Mesenchymal stem cell (in vitro differentiated cells and primary cell): ENCODE results near the gene ZNF446.

ENCODE experiments used
- DNase-seq: peaks from one replicate; pipeline ENCODE4 v3.0.0-alpha.2; 2013
- H2AFZ ChIP-seq: one replicate; pipeline ENCODE4 v1.6.1; 2013; ENCODE audit warnings: low read depth, mild to moderate bottlenecking, control low read depth, inconsistent platforms, low read length, moderate library complexity
- H2AK5ac ChIP-seq: 2 replicates; pipeline ENCODE4 v1.6.1; 2013; ENCODE audit warnings: low read length, moderate library complexity, mild to moderate bottlenecking, inconsistent platforms; ENCODE audit not compliant: severe bottlenecking
- H2BK120ac ChIP-seq: one replicate; pipeline ENCODE4 v1.6.1; 2013; ENCODE audit warnings: low read depth, mild to moderate bottlenecking, inconsistent platforms, low read length, moderate library complexity
- H2BK12ac ChIP-seq, 2 experiments: one replicate each; pipeline ENCODE4 v1.6.1; 2013; ENCODE audit warnings: inconsistent platforms in 2 of 2, low read length in 2 of 2, mild to moderate bottlenecking in 2 of 2, moderate library complexity in 2 of 2, control low read depth in 1 of 2
- H2BK15ac ChIP-seq: one replicate; pipeline ENCODE4 v1.6.1; 2013; ENCODE audit warnings: mild to moderate bottlenecking, low read depth, inconsistent platforms; ENCODE audit not compliant: poor library complexity, severe bottlenecking
- H2BK5ac ChIP-seq: 2 replicates; pipeline ENCODE4 v1.6.1; 2013; ENCODE audit warnings: low read depth, mild to moderate bottlenecking, low read length, control low read depth, inconsistent platforms; ENCODE audit not compliant: poor library complexity, severe bottlenecking
- H3K14ac ChIP-seq, 2 experiments: one replicate each; pipeline ENCODE4 v1.6.1; 2013; ENCODE audit warnings: inconsistent platforms in 2 of 2, low read length in 2 of 2, control low read depth in 1 of 2, mild to moderate bottlenecking in 1 of 2, moderate library complexity in 1 of 2
- H3K18ac ChIP-seq, 2 experiments: one replicate each; pipeline ENCODE4 v1.6.1; 2013; ENCODE audit warnings: inconsistent platforms in 2 of 2, low read length in 2 of 2, control low read depth in 1 of 2, low read depth in 1 of 2, mild to moderate bottlenecking in 1 of 2
- H3K23ac ChIP-seq, 2 experiments: one replicate each; pipeline ENCODE4 v1.6.1; 2013; ENCODE audit warnings: inconsistent platforms in 2 of 2, low read length in 2 of 2, mild to moderate bottlenecking in 2 of 2, moderate library complexity in 2 of 2, control low read depth in 1 of 2
- H3K27ac ChIP-seq: 2 replicates; pipeline ENCODE4 v1.5.1; 2013; ENCODE audit warnings: mild to moderate bottlenecking, moderate library complexity, low read length, control low read depth, inconsistent platforms; ENCODE audit not compliant: poor library complexity, severe bottlenecking
- H3K27me3 ChIP-seq, 2 experiments: 2 replicates each; pipeline versions ENCODE4 v1.6.1 to v1.7.0; 2013; ENCODE audit warnings: low read length in 2 of 2, mild to moderate bottlenecking in 2 of 2, moderate library complexity in 2 of 2, control low read depth in 1 of 2, inconsistent platforms in 1 of 2; ENCODE audit not compliant: control insufficient read depth in 1 of 2, insufficient read depth in 1 of 2
- H3K36me3 ChIP-seq, 2 experiments: 2 replicates each; pipeline versions ENCODE4 v1.6.1 to v1.7.0; 2013; ENCODE audit warnings: low read length in 2 of 2, control low read depth in 1 of 2, inconsistent platforms in 1 of 2, low read depth in 1 of 2, mild to moderate bottlenecking in 1 of 2; ENCODE audit not compliant: insufficient read depth in 2 of 2, control insufficient read depth in 1 of 2
- H3K4ac ChIP-seq, 2 experiments: one replicate each; pipeline ENCODE4 v1.6.1; 2013; ENCODE audit warnings: inconsistent platforms in 2 of 2, low read length in 2 of 2, mild to moderate bottlenecking in 2 of 2, moderate library complexity in 2 of 2, control low read depth in 1 of 2, low read depth in 1 of 2
- H3K4me1 ChIP-seq: 2 replicates; pipeline ENCODE4 v1.6.1; 2013; ENCODE audit warnings: low read depth, low read length, control low read depth; ENCODE audit not compliant: control insufficient read depth, insufficient read depth
- H3K4me2 ChIP-seq: 2 replicates; pipeline ENCODE4 v1.6.1; 2013; ENCODE audit warnings: low read length, mild to moderate bottlenecking, inconsistent platforms; ENCODE audit not compliant: poor library complexity, severe bottlenecking
- H3K4me3 ChIP-seq, 2 experiments: 2 replicates each; pipeline versions ENCODE4 v1.5.1 to v1.7.0; 2013; ENCODE audit warnings: low read length in 2 of 2, mild to moderate bottlenecking in 2 of 2, control low read depth in 1 of 2, low read depth in 1 of 2; ENCODE audit not compliant: insufficient read depth in 1 of 2
- H3K79me1 ChIP-seq: replicated peaks from 2 replicates; pipeline ENCODE4 v1.6.1; 2013; ENCODE audit warnings: mild to moderate bottlenecking, control low read depth, low read length, inconsistent platforms; ENCODE audit not compliant: poor library complexity, severe bottlenecking
- H3K9ac ChIP-seq: 2 replicates; pipeline ENCODE4 v1.7.0; 2013; ENCODE audit warnings: mild to moderate bottlenecking, low read length, moderate library complexity
- H3K9me3 ChIP-seq: 2 replicates; pipeline ENCODE4 v1.7.0; 2013; ENCODE audit warnings: mild to moderate bottlenecking, low read length; ENCODE audit not compliant: control insufficient read depth
- H4K8ac ChIP-seq: one replicate; pipeline ENCODE4 v1.6.1; 2013; ENCODE audit warnings: inconsistent platforms, mild to moderate bottlenecking, low read length, moderate library complexity
- H4K91ac ChIP-seq: one replicate; pipeline ENCODE4 v1.6.1; 2013; ENCODE audit warnings: mild to moderate bottlenecking, low read length, inconsistent platforms
- WGBS: methylation state at CpG from one replicate; pipeline ENCODE4 v1.1.7; 2013; ENCODE audit warnings: mixed read lengths; 5-methylcytosine and 5-hydroxymethylcytosine counted together

Gene ZNF446

DNA sequence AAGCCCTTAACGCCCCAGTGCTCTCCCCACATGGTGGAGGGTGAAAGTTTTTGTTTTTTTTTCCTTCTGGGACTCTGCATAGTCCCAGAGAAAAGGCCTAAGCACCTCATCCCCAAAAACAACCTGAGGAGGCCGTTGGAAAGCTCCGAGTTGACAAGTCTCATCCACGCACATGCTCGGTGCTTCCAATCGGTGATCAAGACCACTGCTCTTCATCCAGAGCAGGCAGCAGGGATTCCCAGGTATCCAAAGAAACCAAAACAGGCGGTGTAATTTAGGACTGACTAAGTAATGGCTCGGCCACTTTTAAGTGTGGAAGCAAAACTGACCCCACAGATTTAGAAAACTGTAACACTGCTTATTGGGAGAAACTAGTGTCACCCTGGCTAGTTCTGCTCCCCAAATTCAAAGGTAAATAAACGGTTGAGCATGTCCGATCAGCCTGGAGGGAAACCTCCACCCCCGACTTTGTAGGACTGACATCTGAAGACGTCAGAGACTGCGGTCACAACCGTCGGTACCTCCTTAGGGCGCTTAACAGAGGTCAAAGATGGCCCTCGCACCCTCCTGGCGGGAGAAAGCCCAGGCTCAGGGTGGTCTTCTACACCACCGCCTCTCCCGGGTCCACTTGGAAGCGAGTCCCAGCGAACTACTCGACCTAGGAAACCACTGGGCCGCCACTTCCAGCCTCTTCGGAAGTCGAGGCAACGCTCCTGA, 997 bp upstream of the ZNF446 start:
- H2BK120ac ChIP-seq = no peak overlapping the region
- no peak overlapping the region for H2AFZ ChIP-seq
- peaks cover 28% of the 10 kb centered on the region for H3K79me1 ChIP-seq
- no peaks in the 10 kb centered on the region for H3K27me3 ChIP-seq
- no peak overlapping the region for H4K91ac ChIP-seq
- peak overlapping the region; percentile 70 to 82 for H2BK12ac ChIP-seq
- H2AK5ac ChIP-seq = no peak overlapping the region
- peaks cover 48 to 60% of the 10 kb centered on the region in 2 experiments for H3K36me3 ChIP-seq
- peak overlapping the region; percentile 44 to 71 for H3K18ac ChIP-seq
- no peaks in the 10 kb centered on the region for H3K9me3 ChIP-seq
- H3K4me2 ChIP-seq = peak overlapping the region; percentile 83
- H3K23ac ChIP-seq = no peak overlapping the region
- peak overlapping the region; percentile 93 for H3K27ac ChIP-seq
- H3K4me1 ChIP-seq = peaks cover 30% of the 10 kb centered on the region
- 35% methylated on average over 26 of the region's 27 CpGs for WGBS
- peak overlapping the region; percentile 36 for H2BK5ac ChIP-seq
- H3K14ac ChIP-seq = no peak overlapping the region
- peak overlapping the region; percentile 97 for H3K9ac ChIP-seq
- peak overlapping the region in 1 of 2 experiments; percentile 24 for H3K4ac ChIP-seq
- H3K4me3 ChIP-seq = peak overlapping the region; percentile 60 to 91
- no peak for DNase-seq
- H2BK15ac ChIP-seq = no peak overlapping the region
- peak overlapping the region; percentile 69 for H4K8ac ChIP-seq

DNA sequence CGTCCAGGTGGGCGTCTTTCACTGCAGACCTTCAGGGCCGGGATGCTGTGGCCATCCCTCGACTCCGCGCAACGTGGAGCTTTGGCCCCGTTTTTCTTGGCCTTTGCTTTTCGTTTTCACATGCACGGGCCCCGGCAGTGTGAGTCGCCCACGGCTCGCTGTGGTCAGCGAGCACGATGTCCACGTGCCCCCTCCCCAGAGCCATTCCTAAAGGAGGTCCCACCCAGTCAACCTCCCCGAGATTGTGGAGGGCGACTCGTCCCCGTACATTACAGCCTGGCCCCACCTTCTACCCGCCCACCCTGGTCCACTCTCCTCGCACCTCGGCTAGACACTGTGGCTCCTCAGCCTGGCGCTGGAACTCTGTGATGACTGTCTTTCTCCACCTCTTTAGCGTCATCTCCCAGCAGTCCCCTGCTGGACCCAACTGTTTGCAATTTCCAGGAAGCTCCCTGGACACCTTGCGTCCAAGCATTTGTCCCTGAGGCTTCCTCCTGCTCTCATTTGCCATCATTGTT, 405 bp downstream of the ZNF446 start:
- Histone ChIP-seq H3K36me3 (peaks cover 54 to 61% of the 10 kb centered on the region in 2 experiments), H3K9ac (peak overlapping the region; percentile 97), H3K23ac (no peak overlapping the region), H3K79me1 (peaks cover 26% of the 10 kb centered on the region), H3K4me1 (peaks cover 30% of the 10 kb centered on the region), H3K27ac (peak overlapping the region; percentile 93), H3K14ac (peak overlapping the region in 1 of 2 experiments; percentile 76), H2BK12ac (peak overlapping the region in 1 of 2 experiments; percentile 30), H3K4me2 (peak overlapping the region; percentile 83), H2AFZ (no peak overlapping the region), H3K4me3 (peak overlapping the region; percentile 60 to 91), H2AK5ac (peak overlapping the region; percentile 69), H3K4ac (peak overlapping the region; percentile 51 to 94), H2BK120ac (peak overlapping the region; percentile 59), H3K9me3 (no peaks in the 10 kb centered on the region), H3K27me3 (no peaks in the 10 kb centered on the region), H4K8ac (peak overlapping the region; percentile 99), H3K18ac (peak overlapping the region; percentile 44 to 96), H2BK15ac (peak overlapping the region; percentile 20), H4K91ac (peak overlapping the region; percentile 81), H2BK5ac (no peak overlapping the region)
- WGBS = 6% methylated on average over 27 of the region's 27 CpGs
- DNase-seq = peak; percentile 74

DNA sequence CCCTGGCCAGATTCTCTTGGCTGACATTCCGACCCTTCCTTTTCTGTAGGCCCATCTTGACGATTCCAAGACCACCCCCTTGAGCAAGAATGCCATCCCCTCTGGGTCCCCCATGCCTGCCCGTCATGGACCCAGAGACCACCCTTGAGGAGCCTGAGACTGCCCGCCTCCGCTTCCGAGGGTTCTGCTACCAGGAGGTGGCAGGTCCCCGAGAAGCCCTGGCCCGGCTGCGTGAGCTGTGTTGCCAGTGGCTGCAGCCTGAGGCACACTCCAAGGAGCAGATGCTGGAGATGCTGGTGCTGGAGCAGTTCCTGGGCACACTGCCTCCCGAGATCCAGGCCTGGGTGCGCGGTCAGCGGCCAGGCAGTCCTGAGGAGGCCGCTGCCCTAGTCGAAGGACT, 978 bp downstream of the ZNF446 start:
- no peak overlapping the region for H2BK15ac ChIP-seq
- no peaks in the 10 kb centered on the region for H3K27me3 ChIP-seq
- H4K91ac ChIP-seq = peak overlapping the region; percentile 4
- H2AK5ac ChIP-seq = peak overlapping the region; percentile 43
- no peak for DNase-seq
- H3K4me3 ChIP-seq = peak overlapping the region in 1 of 2 experiments; percentile 91
- peak overlapping the region; percentile 97 for H3K9ac ChIP-seq
- H3K4ac ChIP-seq = peak overlapping the region in 1 of 2 experiments; percentile 58
- no peak overlapping the region for H3K23ac ChIP-seq
- H3K27ac ChIP-seq = no peak overlapping the region
- peaks cover 48 to 56% of the 10 kb centered on the region in 2 experiments for H3K36me3 ChIP-seq
- no peak overlapping the region for H2AFZ ChIP-seq
- H2BK120ac ChIP-seq = no peak overlapping the region
- H3K14ac ChIP-seq = no peak overlapping the region
- H4K8ac ChIP-seq = peak overlapping the region; percentile 99
- 95% methylated on average over 15 of the region's 15 CpGs for WGBS
- H3K18ac ChIP-seq = peak overlapping the region in 1 of 2 experiments; percentile 80
- peaks cover 30% of the 10 kb centered on the region for H3K4me1 ChIP-seq
- no peak overlapping the region for H2BK5ac ChIP-seq
- H2BK12ac ChIP-seq = peak overlapping the region; percentile 6 to 30
- H3K4me2 ChIP-seq = no peak overlapping the region
- no peaks in the 10 kb centered on the region for H3K9me3 ChIP-seq
- H3K79me1 ChIP-seq = peaks cover 22% of the 10 kb centered on the region

DNA sequence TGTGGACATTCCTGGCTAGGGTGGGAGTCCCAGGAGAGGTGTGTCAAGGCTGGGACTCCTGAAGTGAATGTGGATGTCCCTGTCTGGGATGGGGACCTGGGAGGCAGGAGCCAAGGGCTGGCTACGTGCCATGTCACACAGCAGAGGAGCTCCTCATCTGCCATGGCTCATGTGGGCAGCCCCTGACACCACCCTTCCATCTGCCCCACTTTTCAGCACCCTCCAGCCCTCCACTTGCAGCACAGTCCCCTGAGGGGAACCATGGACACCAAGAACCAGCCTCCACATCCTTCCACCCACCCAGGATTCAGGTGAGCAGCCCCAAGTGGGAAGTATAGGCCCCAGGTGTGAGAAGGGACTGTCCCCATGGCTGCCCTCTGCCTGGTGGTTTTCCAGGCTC, 1.7 kb downstream of the ZNF446 start:
- Histone ChIP-seq H3K36me3 (peaks cover 45 to 54% of the 10 kb centered on the region in 2 experiments), H3K18ac (no peak overlapping the region), H2BK15ac (no peak overlapping the region), H4K8ac (no peak overlapping the region), H3K9ac (no peak overlapping the region), H3K27me3 (no peaks in the 10 kb centered on the region), H2BK12ac (no peak overlapping the region), H3K4me1 (peaks cover 30% of the 10 kb centered on the region), H3K4me2 (no peak overlapping the region), H3K23ac (no peak overlapping the region), H3K9me3 (no peaks in the 10 kb centered on the region), H3K79me1 (peaks cover 19% of the 10 kb centered on the region), H3K14ac (no peak overlapping the region), H3K4ac (no peak overlapping the region), H3K27ac (no peak overlapping the region), H2BK120ac (no peak overlapping the region), H2BK5ac (no peak overlapping the region), H2AFZ (no peak overlapping the region), H2AK5ac (no peak overlapping the region), H4K91ac (no peak overlapping the region), H3K4me3 (no peak overlapping the region)
- no peak for DNase-seq
- 100% methylated on average over 1 of the region's 1 CpG for WGBS
